Glomerular visceral epithelial cell (primary cell): Measurements from ENCODE around the gene EFNA3.
A peak's percentile ranks its signal among the peaks of the same experiment; 100 is the strongest.

ENCODE experiments used
- DNase-seq: peaks from one replicate; pipeline ENCODE4 v3.0.0-alpha.2; 2016; ENCODE audit errors: extremely low spot score

EFNA3 gene

DNA sequence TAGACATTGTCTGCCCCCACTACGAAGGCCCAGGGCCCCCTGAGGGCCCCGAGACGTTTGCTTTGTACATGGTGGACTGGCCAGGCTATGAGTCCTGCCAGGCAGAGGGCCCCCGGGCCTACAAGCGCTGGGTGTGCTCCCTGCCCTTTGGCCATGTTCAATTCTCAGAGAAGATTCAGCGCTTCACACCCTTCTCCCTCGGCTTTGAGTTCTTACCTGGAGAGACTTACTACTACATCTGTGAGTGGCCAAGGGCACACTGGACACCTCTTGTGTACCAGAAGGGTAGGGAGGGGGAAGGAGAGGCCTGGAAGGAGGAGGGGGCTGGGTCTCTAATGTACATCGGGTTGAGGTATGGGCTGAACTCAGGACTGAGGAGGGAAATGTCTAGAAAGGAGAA, 11.9 kb upstream of the EFNA3 start:
- DNase-seq: no peak

DNA sequence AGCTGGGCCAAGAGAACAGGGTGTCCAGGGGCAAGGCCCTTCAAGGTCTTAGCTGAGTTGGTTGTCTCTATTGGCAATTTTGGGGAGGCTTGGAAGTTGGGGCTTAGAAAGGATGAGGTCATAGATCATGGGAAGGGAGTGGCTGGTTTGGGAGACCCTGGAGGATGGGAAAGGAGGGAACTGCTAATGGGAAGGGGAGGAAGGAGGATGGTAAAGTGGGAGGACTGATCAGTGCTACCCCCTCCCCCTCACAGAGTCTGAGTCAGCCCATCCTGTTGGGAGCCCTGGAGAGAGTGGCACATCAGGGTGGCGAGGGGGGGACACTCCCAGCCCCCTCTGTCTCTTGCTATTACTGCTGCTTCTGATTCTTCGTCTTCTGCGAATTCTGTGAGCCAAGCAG, 10.0 kb upstream of the EFNA3 start:
- no peak for DNase-seq

DNA sequence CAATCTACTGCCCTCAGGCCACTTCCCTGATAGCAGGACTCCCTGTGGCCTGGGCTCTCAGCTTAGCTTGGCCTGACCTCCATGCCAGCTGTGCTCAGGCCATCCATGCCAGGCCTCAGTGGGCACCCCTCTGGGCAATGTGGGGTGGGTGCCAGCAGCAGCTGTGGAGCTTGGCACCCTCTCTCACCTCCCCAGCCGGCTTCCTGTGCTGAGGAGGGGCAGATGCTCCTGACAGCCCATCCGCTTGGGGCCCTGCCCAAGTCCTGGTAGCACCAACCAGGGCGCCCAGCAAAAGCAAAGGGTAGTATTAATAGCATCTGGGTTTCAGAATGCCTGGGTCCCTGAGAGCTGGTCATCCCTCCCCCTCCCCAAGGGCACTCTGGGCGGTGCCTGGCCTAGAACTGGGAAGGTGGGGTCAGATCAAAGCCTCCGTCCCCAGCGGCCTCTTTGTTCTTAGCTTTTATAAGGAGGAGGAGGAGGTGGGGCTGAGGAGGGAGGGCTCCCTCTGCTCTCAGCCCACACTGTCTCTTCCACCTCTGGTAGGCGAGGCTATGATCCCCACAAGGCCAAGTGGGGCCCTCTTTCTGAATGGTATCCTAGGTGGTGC, 9.0 kb upstream of the EFNA3 start:
- DNase-seq: no peak

DNA sequence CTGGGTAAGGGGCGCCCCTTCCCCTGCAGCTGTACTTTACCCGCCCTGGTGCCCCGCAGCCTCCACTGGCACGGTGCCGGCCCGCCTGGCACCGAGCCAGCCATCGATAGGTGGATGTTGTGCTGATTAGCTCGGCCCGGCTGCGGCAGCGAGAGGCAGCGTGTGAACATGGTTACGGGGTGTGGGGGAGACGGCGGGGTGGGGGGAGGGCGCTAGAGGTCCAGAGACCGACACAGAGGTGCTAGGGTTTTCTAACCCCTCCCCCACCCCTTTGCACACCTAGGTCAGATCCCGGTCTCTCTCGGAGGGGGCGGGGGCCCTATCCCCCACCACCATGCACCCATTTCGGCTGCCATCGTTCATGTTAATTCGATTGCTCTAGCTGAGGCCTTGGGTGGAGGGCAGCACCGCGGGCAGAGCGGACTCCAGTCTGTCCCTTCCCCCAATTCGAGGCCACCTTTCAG, 8.4 kb upstream of the EFNA3 start:
- DNase-seq: no peak

DNA sequence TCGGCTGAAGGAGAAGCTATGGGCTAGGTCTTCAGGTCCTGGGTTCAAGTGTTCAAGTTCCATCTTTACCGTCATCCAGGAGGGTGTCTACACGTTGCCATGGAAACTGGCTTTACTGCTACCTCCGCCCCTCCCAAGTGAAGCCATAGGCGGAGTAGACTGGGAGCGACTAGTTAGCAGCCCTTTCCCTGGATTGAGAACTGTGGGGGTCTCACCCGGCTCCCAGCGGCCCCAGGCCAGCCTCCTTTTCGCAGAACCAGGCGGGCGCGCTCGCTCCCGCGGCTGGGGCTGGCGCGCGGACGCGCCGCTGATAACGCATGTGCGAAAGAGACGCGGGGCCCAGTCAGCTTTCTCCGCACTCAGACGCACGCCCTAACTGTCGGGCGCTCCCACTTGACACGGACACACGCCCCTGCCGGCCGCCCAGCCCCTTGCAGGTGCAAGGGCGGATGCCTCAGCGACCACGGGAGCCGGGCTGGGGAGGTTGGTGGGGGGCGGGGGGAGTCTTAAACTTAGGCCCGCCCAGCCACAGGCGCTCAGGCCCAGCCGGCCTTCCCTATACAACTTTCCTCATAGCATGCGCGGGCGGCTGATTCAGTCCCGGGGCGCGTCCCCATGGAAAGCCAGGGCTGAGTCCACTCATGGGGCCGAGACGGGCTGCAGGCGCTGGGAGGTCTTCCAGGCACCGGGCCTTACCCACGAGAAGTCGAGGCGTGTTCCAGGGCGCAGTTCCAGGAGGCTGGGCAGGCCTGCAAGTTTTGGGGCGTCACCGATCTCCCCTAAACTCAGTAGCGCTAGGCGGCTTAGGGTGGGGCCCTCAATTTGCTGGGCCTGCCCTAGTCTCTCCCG, 7.7 kb upstream of the EFNA3 start:
- peak; percentile 60 for DNase-seq

DNA sequence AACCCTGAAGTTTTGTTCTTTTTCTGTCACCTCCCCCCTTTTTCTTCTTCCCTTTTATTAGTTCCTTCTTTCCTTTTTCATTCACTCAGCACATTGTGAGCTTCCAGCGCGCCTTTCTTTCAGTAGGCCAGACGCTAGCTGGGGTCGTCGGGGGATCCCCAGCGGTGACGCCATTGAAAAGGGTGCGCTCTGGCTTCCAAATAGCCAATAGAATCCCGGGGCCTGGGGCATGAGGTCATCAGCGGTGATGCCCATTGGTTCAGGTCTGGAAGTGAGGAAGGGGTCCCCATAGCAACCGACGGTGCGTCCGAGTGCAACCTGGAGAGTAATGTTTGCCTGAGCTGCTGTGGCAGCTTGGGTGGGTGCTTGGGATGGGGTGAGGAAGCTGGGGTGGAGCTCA, 6.9 kb upstream of the EFNA3 start:
- DNase-seq: no peak

DNA sequence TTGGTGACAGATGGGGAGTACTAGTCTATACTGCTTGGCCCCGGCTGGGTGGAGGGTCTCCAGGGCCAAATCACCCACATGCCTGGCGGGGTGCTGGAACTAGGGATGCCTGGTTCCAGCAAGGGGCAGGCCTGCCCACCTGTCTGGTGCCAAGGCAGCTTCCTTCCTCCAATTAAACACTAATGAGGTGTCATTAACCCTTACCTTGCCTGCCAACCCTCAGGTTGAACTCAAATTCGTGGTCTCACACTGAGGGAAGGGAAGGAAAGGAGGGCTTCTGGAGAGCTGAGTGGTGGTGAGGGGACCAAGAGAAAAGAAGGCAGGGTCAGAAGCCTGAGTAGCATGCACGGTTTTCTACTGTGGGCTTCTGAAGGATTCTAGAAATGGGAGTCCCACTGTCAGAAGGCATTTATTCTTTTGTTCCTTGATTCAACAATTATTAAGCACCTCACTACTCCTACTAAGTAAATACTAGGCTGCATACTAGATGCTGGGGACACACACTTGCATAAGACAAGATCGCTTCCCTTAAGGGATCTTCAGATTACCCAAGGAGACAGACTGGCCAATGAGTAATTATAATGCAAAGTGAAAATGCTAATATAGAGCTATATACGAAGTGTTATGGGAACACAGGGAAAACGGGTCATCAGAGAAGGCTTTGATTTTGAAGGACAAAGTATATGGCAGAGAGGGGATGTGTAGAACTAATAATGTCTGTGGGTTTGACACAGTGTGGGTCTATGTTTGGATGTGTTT, 5.9 kb upstream of the EFNA3 start:
- DNase-seq: no peak

DNA sequence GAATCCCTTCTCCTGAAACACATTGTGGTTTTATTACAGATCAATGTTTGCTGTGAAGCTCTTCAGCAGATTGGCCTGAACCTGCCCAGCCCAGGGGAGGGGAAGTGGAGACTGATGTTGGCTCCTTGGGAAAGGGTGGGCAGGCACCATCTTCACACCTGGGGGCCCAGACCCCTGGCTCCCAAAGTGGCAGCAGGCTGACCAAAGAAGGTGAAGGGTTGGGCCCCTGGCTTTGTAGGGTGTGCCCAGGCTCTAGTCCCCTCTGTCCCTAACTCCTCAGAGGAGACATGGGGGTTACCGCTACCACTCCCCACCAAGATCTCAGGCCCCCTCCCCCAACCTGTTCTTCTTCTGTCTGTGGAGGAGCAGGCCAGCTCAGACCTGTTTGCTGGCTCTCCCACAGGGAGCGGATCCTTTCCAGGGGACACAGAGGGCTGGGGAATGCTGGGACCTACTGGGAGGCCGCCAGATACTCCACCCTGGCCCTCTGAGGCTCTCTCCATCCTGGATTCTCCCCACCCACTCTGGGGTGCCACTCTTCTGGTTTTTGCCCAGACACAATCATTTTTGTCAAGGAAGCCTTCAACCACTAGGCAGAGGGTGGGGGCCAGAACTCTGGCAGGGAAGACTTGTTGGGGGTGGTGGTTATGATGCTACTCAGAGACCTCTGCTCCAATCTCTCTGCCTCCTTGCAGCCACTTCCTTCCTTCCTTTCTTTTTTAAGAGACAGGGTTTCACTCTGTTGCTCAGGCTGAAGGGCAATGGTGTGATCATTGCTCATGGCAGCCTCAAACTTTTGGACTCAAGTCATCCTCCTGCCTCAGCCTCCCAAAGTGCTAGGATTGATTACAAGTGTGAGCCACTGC, 5.0 kb upstream of the EFNA3 start:
- DNase-seq: no peak

DNA sequence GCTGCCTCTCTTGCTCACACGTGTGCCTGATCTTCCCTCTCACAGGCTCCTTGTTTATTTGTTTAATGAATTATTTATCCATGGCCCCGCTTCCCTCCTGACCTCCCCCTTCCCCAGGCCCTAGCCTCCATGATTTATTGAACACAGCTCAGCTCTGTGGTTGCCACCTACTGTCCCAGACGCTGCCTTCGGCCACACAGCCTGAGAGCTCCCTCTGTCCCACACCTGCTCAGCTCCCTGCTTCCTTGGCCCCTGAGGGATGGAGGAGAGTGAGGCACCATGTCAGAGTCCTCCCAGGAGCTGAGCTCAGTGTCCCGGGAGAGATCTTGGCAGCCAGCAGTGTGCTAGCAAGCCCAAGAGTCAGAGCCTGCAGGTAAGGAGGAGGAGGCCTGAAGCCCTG, 3.1 kb upstream of the EFNA3 start:
- DNase-seq: no peak

DNA sequence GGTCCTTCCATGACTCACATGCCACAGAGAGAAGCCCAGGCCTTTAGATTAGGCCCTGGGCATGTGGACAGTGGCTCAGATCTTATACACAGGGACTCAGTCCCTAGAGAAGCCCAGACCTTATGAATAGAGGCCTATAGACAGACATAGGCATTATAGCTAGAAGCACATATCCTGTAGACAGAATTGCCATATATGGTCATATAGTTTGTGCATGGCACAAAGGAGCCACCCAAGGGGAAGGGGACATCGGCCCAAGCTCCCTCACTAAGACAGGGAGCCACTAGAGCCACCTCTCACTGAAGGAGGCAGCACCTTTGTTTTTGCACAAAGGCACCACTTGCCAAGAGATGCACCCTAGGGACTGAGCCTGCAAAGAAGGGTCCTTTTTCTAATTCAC, 2.3 kb upstream of the EFNA3 start:
- DNase-seq: no peak

DNA sequence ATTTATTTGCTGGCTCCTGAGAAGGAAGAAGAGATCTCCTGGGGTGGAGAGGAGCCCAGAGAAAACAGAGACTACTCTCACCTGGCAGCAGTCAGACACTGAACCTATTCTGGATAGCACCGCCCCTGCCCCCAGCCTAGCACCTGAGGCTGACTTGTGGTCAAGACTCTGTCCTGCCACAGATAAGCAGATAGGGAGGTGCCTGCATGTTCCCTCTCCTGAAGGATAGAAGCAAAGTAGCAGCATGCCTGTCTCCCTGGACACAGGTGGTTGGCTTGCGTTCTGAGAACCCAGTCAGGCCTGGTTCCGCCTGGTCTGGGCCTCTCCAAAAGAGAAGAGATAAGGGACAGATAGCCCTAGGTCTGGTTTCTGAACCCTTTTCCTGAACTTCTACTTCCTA, 1.3 kb upstream of the EFNA3 start:
- no peak for DNase-seq

DNA sequence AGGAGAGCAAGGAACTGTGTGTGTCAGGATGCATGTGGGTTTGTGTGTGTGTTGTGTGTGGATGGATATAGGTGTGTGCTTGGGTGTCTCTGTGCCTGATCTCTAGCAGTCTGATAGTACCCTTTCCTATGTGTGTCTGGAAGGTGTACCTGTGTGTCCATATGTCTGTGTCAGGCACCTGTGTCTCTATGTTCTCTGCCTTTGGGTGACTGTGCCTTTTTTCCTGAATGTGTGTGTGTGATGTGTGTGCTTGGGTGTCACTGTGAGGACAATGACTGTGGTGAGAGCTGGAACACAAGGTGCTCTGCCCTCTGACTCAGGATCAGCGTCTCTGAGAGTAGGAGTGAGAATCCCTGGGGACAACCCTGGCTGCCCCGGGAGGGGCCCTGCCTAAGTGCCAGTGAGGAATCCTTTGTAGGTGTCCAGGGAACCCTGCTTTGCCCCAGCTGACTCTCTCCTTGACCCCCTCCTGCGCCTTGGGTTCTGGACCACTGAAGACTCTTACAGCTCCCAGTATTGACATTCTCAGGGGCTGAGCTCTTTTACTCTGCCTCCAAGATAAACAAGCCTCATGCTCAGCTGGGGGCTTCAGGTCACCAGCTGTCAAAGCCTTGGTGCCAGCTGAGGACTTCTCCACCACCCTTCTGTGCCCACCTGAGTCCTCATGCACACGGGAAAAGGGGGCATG, 735 bp upstream of the EFNA3 start:
- no peak for DNase-seq

DNA sequence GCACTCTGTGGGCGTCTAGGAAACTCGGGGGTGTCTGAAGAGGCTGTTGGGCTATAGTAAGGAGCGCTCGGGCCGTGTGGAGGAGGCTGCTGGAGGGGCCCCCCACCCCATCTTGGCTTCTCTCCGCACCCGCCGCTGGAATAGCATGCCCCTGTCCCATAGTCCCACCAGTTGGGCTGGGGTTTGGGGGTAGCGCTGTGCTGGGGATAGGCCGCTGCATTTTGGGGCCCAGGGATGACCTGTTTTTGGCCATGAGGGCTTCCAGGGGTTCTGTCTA, 511 bp downstream of the EFNA3 start:
- DNase-seq: no peak

DNA sequence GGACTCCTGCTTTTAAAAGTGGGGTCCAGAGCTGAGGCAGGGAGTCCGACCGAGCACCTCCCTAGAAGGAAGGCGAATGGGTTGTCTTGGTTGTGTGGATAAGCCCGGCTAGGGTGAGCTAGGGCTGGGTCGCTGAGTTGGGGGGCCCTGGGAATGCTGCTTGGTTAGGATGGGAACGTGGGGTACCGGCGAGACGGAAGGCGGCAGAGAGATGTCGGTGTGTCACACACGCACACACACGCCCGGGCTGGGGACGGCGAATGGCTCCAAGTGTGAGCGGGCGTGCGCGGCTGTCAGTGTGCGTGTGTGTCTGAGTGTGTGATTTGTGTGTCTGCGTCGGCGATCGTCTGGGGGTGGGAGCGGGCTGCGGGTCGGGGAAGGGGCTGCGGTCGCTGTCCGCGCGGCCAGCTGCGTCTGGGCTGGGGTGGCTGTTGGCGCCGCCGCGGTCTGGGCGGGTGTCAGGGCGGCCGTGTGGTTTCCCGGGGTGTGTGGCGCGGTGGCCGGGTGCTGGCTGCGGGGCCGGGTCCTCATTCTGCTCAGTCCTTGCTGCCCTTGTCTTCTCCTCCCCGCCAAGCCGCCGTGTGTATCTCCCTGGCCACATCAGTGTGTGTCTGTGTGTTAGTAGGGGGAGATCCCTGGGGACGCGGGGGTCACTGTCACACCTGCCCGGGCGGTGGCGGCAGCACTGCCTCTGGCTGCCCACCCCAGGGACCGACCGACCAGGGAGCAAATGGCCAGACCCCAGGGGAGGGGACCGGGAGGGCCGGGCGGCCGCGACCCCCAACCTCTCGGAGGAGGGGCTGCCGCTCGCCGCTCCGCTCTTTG, 1.1 kb downstream of the EFNA3 start:
- no peak for DNase-seq

DNA sequence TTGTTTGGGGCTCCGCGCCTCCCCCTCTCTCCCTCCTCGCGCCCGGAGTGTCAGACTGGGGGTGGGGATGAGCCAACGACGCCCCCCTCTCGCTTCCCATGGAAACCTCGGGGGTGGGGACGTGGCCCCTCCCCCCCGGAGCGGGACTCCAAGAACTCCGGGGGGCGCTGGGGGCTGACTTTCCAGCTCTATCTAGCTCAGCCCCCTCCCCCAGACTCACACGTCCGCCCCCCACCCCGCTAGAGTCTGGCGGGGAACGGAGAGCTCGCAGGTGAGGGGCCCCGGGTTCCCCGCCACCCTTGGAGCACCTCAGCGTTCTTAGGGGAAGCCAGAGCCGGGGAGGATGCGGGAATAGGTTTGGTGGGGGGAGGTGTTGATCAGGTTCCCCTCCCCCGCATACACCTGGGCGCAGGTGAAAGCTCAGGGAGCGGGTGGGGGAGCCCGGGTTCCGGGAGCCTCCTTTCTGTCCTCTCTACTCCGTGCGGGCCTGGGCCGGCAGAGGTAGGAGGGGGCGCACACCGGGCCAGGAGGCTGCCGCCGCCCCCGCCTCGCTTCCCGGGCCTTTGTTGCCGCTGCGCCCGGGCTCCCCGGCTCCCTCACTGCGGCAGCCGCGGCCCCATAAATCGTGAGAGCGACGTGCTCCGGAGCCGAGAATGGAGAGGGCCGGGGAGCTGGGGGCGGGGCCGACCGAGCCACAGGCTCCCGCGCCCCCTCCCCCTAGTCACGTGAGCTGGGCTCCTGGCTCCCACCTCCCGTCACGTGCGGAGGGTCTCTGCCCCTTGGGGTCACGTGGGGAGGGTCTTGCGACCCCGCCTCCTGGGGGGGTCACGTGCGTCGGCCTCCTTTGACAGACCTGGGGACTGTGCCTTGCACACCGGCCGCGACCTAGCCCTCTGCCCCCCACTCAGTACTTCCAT, 1.9 kb downstream of the EFNA3 start:
- DNase-seq: no peak

DNA sequence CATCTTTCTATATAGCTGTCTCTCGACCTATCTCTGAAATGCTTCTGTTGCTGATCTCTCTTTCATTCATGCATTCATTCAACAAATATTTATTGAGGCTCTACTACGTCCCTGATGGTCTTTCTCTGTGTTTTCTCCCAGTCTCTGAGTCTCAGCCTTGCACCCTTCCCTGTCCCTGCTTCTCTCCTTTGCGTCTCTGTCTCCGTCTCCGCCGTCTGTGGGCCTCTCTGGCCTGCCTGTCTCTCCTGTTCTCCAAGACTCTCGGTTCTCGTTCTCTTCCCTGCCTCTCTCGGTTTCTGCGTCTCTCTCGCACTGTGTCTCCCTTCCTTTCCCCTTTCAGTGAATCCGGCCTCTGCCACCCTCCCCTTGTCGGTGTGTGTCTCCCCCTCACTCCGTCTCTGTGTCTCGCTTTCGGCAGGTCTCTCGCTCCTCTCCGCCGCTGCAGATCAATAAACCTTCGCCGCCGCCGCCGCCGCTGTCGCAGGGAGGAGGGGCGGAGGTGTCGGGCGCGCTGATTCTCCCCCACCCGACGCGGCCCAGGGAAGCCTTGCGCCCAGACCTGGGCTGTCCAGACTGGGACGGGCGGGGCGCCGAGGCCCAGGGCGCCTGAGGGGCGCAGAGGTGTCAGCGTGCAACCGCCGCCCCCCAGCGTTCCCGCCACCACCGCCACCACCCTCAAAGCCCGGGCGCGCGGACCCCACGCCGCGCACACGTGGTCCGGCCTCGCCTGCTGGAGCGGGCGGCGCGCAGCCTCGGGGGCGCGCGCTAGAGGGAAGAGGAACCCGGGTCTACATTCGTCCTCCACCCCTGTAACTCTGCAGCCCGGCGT, 3.0 kb downstream of the EFNA3 start:
- DNase-seq: no peak

DNA sequence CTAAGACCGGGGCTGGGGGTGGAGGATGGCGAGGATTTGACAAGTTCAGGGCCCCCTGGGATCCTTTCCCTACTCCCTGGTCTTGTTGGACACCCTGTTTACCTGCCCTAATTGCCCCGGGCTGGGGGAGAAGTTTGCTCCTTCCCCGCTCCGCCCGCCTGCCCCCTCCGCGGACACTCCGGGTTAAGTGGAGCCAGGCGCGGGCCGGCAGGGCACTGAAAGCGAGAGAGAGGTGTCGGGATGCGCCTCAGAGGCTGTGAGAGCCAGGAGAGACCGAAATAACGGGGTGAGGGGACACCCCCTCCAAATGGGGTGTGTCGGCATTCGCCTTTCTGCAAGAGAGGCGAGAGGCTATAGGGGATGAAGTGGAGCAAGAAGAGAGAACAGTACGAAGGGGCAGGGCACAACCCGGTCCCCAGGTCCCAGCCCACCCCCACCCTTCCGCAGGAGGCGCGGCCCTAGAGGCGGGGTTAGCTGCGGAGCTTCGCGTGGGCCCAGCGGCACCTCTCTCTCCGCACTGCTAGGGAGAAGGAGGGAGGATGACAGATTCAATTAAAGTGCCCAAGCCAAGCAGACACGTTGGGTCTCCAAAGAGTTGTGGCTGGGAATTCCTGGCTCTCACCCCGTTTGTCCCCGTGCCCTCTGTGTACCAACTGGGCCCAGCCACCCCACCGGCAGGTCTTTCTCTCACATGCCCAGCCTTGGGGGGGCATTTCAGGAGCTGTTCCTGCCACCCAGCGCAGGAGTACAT, 3.8 kb downstream of the EFNA3 start:
- DNase-seq: no peak

DNA sequence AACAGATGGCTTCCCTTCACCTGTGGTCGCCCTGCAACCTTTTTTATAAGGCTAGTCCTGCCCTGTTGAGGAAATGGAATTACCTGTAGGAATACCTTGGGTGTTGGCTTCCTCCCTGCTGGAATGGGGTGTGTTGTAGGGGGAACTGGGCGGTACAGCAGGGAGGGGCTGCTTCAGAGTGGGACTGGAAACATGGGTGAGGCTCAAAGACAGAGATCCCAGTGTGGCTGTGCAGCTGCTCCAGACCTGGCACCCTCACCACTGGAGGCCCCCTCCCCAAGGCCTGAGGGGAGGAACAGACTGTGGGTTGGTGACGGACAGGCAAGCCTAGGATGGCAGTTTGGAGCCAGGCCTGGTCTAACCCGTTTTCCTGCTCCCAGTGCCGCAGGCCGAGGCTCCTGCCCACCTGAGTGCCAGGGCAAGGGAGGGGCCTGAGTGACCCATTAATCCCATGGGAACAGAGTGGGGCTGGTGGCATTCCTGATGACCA, 4.5 kb downstream of the EFNA3 start:
- no peak for DNase-seq
